Lower lobe of right lung (tissue), 2 donors: Measurements from ENCODE around the gene ERN1. TPM values are rescaled to one million over a fixed set of nuclear protein-coding genes. Genes with fewer than 3 reads are reported as not detected.

ENCODE experiments used
- ATAC-seq, 2 donors: fragments of 200-7000 bp; cut with Tn5 transposase; one replicate each; pipeline ENCODE4 v1.9.1; 2020 to 2022; ENCODE audit warnings: mild to moderate bottlenecking in 2 of 2, moderate library complexity in 2 of 2
- DNase-seq: peaks from one replicate; pipeline ENCODE4 v3.0.0-alpha.2; 2020
- H3K27ac ChIP-seq: fragments of 200-600 bp; one replicate; pipeline ENCODE4 v1.8.0; 2022
- H3K27me3 ChIP-seq: fragments of 200-600 bp; one replicate; pipeline ENCODE4 v1.8.0; 2022; ENCODE audit warnings: low read depth
- H3K36me3 ChIP-seq: fragments of 200-600 bp; one replicate; pipeline ENCODE4 v1.8.0; 2022; ENCODE audit warnings: mild to moderate bottlenecking
- H3K4me1 ChIP-seq: fragments of 200-600 bp; one replicate; pipeline ENCODE4 v1.8.0; 2022
- H3K4me3 ChIP-seq: fragments of 200-600 bp; one replicate; pipeline ENCODE4 v1.8.0; 2022; ENCODE audit warnings: mild to moderate bottlenecking
- H3K9me3 ChIP-seq: fragments of 200-600 bp; one replicate; pipeline ENCODE4 v1.8.0; 2022
- intact Hi-C: fragments of 100-400 bp; cut with DNase I; formaldehyde crosslinking; loops from one replicate; pipeline ENCODE4 v1.11.0; 2022
- total RNA-seq: library from RNA; stranded (reverse); fragmentation: NEBNext Ultra II Directional; extraction: Animal tissue kit (Norgen Biotek cat#: 25700); gene quantifications from one replicate; pipeline ENCODE4 v1.2.1, GENCODE V29; 2021
- TF ChIP-seq, protein P1 (sequence below): fragments of 200-600 bp; IDR thresholded peaks from one replicate; pipeline ENCODE4 v1.8.0; 2022; ENCODE audit warnings: antibody characterized with exemption, mild to moderate bottlenecking
- donor health status: DM: no; HTN: yes; CAD: no; lungs with severe emphysema.

The ERN1 gene
- total RNA-seq, 1 donor from 2014 or later: 39.7 TPM

DNA sequence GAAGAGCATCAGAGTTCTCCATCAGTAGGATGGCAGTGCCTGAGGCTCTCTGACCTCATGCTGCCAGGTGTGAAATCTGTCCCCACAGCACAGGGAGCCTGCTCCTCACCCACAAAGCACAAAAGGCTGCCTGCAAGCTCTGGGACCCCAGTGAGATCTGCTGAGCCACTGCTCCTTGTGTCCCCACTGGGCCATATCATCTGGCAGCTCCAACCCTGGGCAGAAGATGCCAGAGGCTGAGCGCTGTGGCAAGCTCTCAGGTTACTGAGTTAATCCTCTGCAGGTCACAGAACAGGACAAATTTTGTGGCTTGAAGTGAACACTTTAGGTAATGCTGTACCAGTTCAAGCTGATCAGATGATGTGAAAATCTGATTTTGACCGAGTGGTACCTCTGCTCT, 26.7 kb upstream of the ERN1 start:
- no peaks in the 10 kb centered on the region for H3K9me3 ChIP-seq
- TF ChIP-seq, protein P1, sequence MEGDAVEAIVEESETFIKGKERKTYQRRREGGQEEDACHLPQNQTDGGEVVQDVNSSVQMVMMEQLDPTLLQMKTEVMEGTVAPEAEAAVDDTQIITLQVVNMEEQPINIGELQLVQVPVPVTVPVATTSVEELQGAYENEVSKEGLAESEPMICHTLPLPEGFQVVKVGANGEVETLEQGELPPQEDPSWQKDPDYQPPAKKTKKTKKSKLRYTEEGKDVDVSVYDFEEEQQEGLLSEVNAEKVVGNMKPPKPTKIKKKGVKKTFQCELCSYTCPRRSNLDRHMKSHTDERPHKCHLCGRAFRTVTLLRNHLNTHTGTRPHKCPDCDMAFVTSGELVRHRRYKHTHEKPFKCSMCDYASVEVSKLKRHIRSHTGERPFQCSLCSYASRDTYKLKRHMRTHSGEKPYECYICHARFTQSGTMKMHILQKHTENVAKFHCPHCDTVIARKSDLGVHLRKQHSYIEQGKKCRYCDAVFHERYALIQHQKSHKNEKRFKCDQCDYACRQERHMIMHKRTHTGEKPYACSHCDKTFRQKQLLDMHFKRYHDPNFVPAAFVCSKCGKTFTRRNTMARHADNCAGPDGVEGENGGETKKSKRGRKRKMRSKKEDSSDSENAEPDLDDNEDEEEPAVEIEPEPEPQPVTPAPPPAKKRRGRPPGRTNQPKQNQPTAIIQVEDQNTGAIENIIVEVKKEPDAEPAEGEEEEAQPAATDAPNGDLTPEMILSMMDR: no peak
- H3K27ac ChIP-seq: peak overlapping the region; percentile 81
- no peaks in the 10 kb centered on the region for H3K27me3 ChIP-seq
- peaks cover 26% of the 10 kb centered on the region for H3K36me3 ChIP-seq
- H3K4me3 ChIP-seq: no peak overlapping the region
- ATAC-seq (no peak), DNase-seq (no peak)
- H3K4me1 ChIP-seq: peaks cover 55% of the 10 kb centered on the region
- intact Hi-C loops: no loop called here

DNA sequence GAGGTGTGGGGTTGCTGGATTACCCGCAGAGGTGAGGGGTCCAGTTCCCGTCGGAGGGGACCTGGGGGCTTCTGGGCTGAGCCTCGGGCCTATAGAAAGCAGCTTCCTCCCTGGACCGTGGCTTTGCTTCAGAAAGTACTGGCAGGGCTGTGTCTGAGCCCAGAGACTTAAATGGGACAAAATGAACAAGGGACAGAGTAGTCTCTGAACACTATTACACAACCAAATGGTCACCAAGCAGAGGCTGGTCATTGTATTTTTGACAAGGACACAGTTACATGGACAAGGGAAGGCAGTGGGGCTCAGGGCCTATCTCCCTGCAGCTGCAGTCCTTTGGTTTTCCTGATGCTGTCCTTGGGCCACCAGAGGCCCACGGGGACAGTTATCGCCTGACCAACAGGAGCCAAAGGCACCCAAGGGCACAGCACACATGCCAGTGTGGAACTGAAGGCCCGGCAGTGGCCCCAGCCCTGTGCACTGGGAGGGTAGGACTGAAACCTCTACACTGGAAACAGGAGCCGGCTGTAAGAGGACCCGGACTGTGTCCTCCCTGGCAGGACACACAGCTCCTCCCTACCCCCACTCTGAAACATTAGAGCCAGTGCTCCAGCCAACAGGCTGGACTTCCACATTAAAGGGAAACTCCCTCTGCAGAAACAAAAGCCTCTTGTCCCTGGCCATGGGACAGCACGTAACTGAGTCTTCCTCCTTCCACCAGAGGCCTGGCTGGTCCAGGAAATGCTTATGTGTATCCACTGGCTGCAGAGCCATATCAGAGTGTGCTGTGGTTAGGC, 26.0 kb upstream of the ERN1 start:
- TF ChIP-seq, protein P1: no peak
- DNase-seq (no peak), ATAC-seq (peak; percentile 64 to 76)
- no peaks in the 10 kb centered on the region for H3K27me3 ChIP-seq
- no peaks in the 10 kb centered on the region for H3K9me3 ChIP-seq
- H3K36me3 ChIP-seq: peaks cover 32% of the 10 kb centered on the region
- intact Hi-C loops: no loop called here
- peaks cover 62% of the 10 kb centered on the region for H3K4me1 ChIP-seq
- no peak overlapping the region for H3K4me3 ChIP-seq
- peak overlapping the region; percentile 81 for H3K27ac ChIP-seq

DNA sequence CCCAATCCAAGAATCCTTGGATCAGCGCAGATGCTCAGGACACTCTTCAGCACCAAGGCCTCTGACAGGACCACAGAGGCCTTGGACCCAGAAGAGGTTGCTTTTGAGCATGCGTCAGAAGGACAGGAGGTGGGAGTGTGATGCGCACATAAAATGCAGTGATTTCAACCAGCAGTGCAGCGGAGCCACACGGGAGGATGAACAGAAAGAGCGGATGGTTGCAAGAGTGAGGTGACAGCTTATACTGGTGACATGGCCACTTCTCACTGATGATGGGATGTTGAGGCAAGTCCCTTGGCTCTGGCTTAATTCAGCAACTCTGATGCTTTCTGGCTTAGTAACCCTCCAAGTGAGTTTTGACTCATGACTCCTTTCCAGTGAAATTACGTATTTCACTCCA, 25.2 kb upstream of the ERN1 start:
- H3K4me1 ChIP-seq: peaks cover 67% of the 10 kb centered on the region
- TF ChIP-seq, protein P1: no peak
- H3K4me3 ChIP-seq: no peak overlapping the region
- ATAC-seq (no peak), DNase-seq (no peak)
- H3K9me3 ChIP-seq: no peaks in the 10 kb centered on the region
- H3K27me3 ChIP-seq: no peaks in the 10 kb centered on the region
- H3K27ac ChIP-seq: peak overlapping the region; percentile 81
- peaks cover 34% of the 10 kb centered on the region for H3K36me3 ChIP-seq
- intact Hi-C loops: no loop called here

DNA sequence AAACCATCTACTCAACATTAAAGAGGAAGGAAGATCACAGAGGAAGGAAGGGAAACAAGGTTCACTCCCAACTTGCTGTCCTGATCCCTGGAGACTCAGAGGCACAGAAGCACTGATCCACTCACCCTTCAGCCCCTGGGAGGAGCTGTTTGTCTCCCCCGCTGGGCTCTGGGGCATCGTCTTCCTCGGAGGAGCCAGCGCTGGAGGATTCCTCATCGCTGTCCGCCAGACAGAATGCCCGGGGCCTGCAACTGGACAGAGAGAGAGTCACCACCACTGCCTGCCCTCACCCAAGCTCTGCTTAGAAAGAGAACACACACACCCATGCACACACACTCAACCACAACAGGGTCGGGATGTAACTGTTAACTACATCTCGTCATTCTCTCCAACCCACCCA, 24.8 kb upstream of the ERN1 start:
- Histone ChIP-seq H3K36me3 (peaks cover 34% of the 10 kb centered on the region), H3K27ac (peak overlapping the region; percentile 81), H3K4me1 (peaks cover 72% of the 10 kb centered on the region), H3K9me3 (no peaks in the 10 kb centered on the region), H3K27me3 (no peaks in the 10 kb centered on the region), H3K4me3 (no peak overlapping the region)
- intact Hi-C loops: no loop called here
- TF ChIP-seq, protein P1: no peak
- no peak for DNase-seq
- ATAC-seq: no peak

DNA sequence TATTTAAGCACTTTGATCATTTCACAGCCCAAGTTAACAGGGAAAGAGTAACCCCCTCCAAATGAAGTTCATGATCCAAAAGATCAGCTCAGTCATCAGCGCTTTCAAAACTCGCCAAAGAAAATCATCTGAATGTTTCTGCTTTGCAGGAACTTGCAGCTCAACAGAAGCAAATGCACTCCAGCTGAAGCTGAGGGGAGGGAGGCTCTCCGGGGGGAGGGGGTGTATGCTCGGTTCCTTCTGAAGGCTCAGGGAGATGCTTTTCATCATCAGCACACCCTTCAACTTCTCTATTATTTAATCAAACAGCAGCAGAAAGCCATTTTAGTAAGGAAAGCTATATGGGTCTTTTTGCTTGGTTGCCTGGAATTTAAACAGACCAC, 24.4 kb upstream of the ERN1 start:
- peaks cover 34% of the 10 kb centered on the region for H3K36me3 ChIP-seq
- no peak overlapping the region for H3K4me3 ChIP-seq
- H3K27me3 ChIP-seq: no peaks in the 10 kb centered on the region
- H3K27ac ChIP-seq: peak overlapping the region; percentile 81
- DNase-seq (no peak), ATAC-seq (no peak)
- intact Hi-C loops: no loop called here
- TF ChIP-seq, protein P1: no peak
- H3K4me1 ChIP-seq: peaks cover 73% of the 10 kb centered on the region
- H3K9me3 ChIP-seq: no peaks in the 10 kb centered on the region
